GM18870 (cell line): Measurements from ENCODE around the gene MCM3AP.
A peak's percentile ranks its signal among the peaks of the same experiment; 100 is the strongest.
"Not testable (repeated sequence)": the region's sequence is repeated elsewhere in the genome, so short reads cannot be mapped to it uniquely, and the experiment has no call there.

Experiments
- ATAC-seq: cut with Tn5 transposase; IDR thresholded peaks from one replicate; pipeline ENCODE4 v1.9.1; 2021; ENCODE audit warnings: moderate library complexity; ENCODE audit not compliant: unreplicated experiment

The MCM3AP gene

GRCh38 chr21:46245213-46245915, 40.0 kb downstream of the MCM3AP start:
- no peak for ATAC-seq

GRCh38 chr21:46244602-46245001, 40.8 kb downstream of the MCM3AP start:
- no peak for ATAC-seq

GRCh38 chr21:46243960-46244361, 41.5 kb downstream of the MCM3AP start:
- ATAC-seq: no peak

- ATAC-seq: no peak
These were observed 42.1 kb downstream of the MCM3AP start for GRCh38 chr21:46243325-46243724.

GRCh38 chr21:46241577-46241976, 43.8 kb downstream of the MCM3AP start:
- ATAC-seq: not testable (repeated sequence)

GRCh38 chr21:46239817-46240325, 45.5 kb downstream of the MCM3AP start:
- ATAC-seq: no peak

GRCh38 chr21:46237474-46237873, 47.9 kb downstream of the MCM3AP start:
- no peak for ATAC-seq

- ATAC-seq: no peak
These were observed 50.9 kb downstream of the MCM3AP start for GRCh38 chr21:46234436-46234950.

GRCh38 chr21:46229923-46230260, 55.5 kb downstream of the MCM3AP start:
- ATAC-seq: no peak

GRCh38 chr21:46229133-46229922, 56.1 kb downstream of the MCM3AP start:
- ATAC-seq: no peak

GRCh38 chr21:46228345-46229051, 56.9 kb downstream of the MCM3AP start, which contains the start of gene LSS:
LSS (minus strand) TSS chr21:46228774; CDS start chr21:46228745, 29 bp downstream.
- peak; percentile 39 for ATAC-seq

GRCh38 chr21:46227811-46228344, 57.5 kb downstream of the MCM3AP start:
- ATAC-seq: no peak

- no peak for ATAC-seq
These were observed 58.4 kb downstream of the MCM3AP start for GRCh38 chr21:46226920-46227599.

- ATAC-seq: no peak
These were observed 59.3 kb downstream of the MCM3AP start for GRCh38 chr21:46226146-46226545.

- not testable (repeated sequence) for ATAC-seq
These were observed 61.8 kb downstream of the MCM3AP start for GRCh38 chr21:46223661-46224060.

- ATAC-seq: no peak
These were observed 62.2 kb downstream of the MCM3AP start for GRCh38 chr21:46223217-46223616.

GRCh38 chr21:46222436-46223116, 62.8 kb downstream of the MCM3AP start:
- ATAC-seq: no peak

GRCh38 chr21:46221664-46222435, 63.6 kb downstream of the MCM3AP start:
- ATAC-seq: no peak

GRCh38 chr21:46220847-46221246, 64.6 kb downstream of the MCM3AP start:
- no peak for ATAC-seq
